ENCODE results near the gene DGKE. TPM values are rescaled to one million over a fixed set of nuclear protein-coding genes. Genes with fewer than 3 reads are reported as not detected.

The DGKE gene
- total RNA-seq: 10 to 100 TPM in 4 of 8 experiments, 1 to 10 TPM in 4; 3.2 to 12.8 (median 9.8) TPM

DNA sequence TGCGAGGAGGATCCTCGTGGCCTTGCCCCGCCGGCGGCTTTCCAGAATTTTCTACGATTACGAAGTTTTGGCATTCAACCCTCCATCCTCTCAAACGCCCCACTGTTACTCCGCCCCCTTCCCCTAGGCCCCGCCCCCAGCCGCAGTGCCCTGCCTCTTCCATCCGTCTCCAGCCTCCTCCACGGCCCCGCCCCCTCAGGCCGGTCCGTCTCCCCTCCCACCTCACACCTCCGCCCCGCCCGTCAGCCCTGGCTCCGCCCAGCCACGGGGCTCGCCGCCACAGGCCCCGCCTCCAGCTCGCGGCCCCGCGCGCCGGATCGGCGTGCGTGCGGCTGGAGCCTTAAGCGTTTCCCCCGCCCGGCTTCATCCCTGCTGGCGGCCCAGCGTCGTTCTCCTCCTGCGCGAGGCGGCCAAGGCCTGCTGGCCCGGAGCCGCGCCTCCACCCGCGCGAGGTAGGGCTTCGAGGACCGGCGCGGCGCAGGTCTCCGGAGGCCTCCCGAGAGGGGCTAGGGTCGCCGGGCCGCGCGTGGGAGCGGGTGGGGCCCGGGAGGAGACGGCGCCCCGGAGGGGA lies at the start of gene DGKE, which contains the start of gene C17orf67:
Gene DGKE, plus strand, starts transcription at position 343 of the 571 bp plus-strand sequence. CDS start 645 bp downstream, outside the sequence.
Gene C17orf67, minus strand, starts transcription at position 112 of the 571 bp plus-strand sequence. CDS start 18,110 bp downstream, outside the sequence.
- H3K27ac ChIP-seq: peak within 1 kb of the TSS; percentile 72 to 75
- WGBS, 10 experiments: no CpG with 5 or more reads among the region's 66 CpGs
- H3K4me3 ChIP-seq: peak within 1 kb of the TSS; percentile 59 to 88 (median 67)
- in situ Hi-C loops (cut with MboI; ENCODE audit: low pct_unique_long_range_greater_than_20kb in 2 of 9, low sequenced_read_pairs in 9 of 9, unreplicated experiment in 9 of 9): no loop called here
- peaks cover 12 to 30% of the 10 kb centered on the region in 2 donors for H3K4me1 ChIP-seq (replicated peaks in 1 of 2)
- peak; percentile 78 to 90 (median 86) for ATAC-seq (replicated peaks in 6 of 8)

DNA sequence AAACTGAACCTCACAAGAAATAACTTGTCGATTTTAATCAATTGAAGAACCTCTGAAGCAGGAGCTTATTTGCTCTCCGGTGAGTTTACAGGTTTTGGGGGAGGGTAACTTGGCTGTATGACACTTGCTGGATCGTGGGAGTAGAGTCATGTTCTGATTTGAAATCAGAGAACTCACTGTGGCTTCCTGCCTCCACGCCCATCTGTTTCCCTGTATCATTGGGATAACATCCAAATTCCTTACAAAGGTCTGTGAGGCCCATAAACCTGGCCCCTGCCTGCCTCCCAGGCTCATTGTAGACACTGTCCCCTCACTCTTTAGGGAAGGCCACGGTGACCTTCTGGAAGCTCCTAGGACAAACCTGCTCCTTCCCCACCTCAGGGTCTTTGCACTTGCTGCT lies 48.5 kb upstream of the DGKE start:
- Histone ChIP-seq H3K27ac (no peak overlapping the region), H3K4me3 (no peak overlapping the region), H3K4me1 (replicated peaks in 1 of 2) (peaks cover 0 to 10% of the 10 kb centered on the region in 2 donors)
- no peak for ATAC-seq (replicated peaks in 6 of 8)
- in situ Hi-C loops (cut with MboI; ENCODE audit: low pct_unique_long_range_greater_than_20kb in 2 of 9, low sequenced_read_pairs in 9 of 9, unreplicated experiment in 9 of 9): no loop called here
- 20 to 89% (median 58%) methylated on average over 1 to 4 of the region's 5 CpGs; no CpG with 5 or more reads in 2 of the 10 experiments for WGBS, 10 experiments

GRCh38 chr17:56785997-56786680 lies 47.8 kb upstream of the DGKE start:
- WGBS, 10 experiments: 48 to 90% (median 79%) methylated on average over 1 to 8 of the region's 9 CpGs; no CpG with 5 or more reads in 2 of the 10 experiments
- Histone ChIP-seq H3K4me1 (replicated peaks in 1 of 2) (peaks cover 0 to 10% of the 10 kb centered on the region in 2 donors), H3K27ac (no peak overlapping the region), H3K4me3 (no peak overlapping the region)
- ATAC-seq (replicated peaks in 6 of 8): peak in 1 of 8 experiments; percentile 27
- in situ Hi-C loops (cut with MboI; ENCODE audit: low pct_unique_long_range_greater_than_20kb in 2 of 9, low sequenced_read_pairs in 9 of 9, unreplicated experiment in 9 of 9): no loop called here

DNA sequence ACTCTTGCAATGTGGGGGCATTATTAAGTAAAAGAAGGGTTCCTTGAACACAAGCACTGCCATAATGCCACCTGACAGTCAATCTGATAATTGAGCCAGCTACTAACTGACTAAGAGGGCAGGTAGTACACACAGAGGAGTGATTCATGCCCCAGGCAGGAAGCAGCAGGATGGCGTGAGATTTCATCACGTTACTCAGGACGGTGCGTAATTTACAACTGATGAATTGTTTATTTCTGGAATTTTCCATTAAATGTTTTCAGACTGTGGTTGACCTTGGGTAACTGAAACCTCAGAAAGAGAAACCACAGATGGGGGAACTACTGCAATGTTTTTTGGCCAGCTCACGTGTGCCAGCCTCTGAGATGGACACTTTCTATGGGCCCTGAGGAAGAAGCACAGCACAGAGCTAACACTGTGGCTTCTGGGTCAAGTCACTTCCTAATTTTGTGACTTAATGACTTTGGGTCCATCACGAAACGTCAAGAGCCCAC lies 46.9 kb upstream of the DGKE start:
- in situ Hi-C loops (cut with MboI; ENCODE audit: low pct_unique_long_range_greater_than_20kb in 2 of 9, low sequenced_read_pairs in 9 of 9, unreplicated experiment in 9 of 9): no loop called here
- peak; percentile 55 to 94 (median 90) for ATAC-seq (replicated peaks in 6 of 8)
- no peak overlapping the region for H3K27ac ChIP-seq
- no peak overlapping the region for H3K4me3 ChIP-seq
- WGBS, 10 experiments: 0 to 81% (median 50%) methylated on average over 1 to 7 of the region's 7 CpGs; no CpG with 5 or more reads in 3 of the 10 experiments
- H3K4me1 ChIP-seq (replicated peaks in 1 of 2): peaks cover 0 to 10% of the 10 kb centered on the region in 2 donors

- H3K4me1 ChIP-seq (replicated peaks in 1 of 2): no peaks in the 10 kb centered on the region
- ATAC-seq (replicated peaks in 6 of 8): no peak
- H3K4me3 ChIP-seq: no peak overlapping the region
- H3K27ac ChIP-seq: no peak overlapping the region
- whole genome bisulfite sequencing, 10 experiments: 50 to 100% (median 88%) methylated on average over 1 of the region's 1 CpG; no CpG with 5 or more reads in 3 of the 10 experiments
- in situ Hi-C loops (cut with MboI; ENCODE audit: low pct_unique_long_range_greater_than_20kb in 2 of 9, low sequenced_read_pairs in 9 of 9, unreplicated experiment in 9 of 9): no loop called here
Observed at GRCh38 chr17:56792267-56792666, 41.7 kb upstream of the DGKE start.

DNA sequence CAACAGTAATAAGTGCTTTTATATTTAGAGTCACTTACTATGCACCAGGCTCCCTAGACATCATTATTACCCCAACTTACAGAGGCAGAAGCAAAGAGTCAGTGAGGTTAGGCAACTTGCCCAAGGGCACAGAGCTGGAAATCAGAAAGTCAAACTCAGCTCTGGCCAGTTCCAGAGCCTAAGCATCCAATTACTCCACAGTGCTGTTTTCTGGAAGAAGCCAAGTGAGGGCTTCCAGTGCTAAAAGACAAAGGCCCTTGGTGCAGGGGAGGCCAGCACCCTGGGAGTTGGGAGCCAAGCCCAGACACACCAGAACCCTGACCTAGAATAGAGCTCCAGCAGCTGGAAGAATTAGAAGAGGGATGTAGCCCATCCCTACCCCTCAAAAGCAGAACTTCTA lies 40.4 kb upstream of the DGKE start:
- Histone ChIP-seq H3K4me1 (replicated peaks in 1 of 2) (no peaks in the 10 kb centered on the region), H3K4me3 (no peak overlapping the region), H3K27ac (no peak overlapping the region)
- ATAC-seq (replicated peaks in 6 of 8): no peak
- in situ Hi-C loops (cut with MboI; ENCODE audit: low pct_unique_long_range_greater_than_20kb in 2 of 9, low sequenced_read_pairs in 9 of 9, unreplicated experiment in 9 of 9): no loop called here

DNA sequence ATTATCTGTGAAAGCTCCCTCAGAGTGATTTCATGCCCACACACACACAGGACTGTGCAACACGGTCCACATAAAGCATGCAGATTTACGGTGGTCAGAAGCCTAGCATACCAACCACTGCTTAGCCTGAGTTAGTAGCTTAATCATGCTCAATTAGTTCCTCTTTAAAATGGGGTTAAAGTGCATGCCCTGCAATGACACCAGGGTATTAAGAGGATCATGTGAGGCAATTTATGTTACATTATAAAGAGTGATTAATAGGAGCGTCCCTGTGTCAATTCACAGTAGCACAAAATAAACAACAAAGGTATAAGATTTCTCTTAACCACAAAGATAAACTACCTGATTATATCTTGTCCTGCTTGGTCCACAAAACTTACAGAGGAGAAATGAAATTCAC lies 40.0 kb upstream of the DGKE start:
- no peak overlapping the region for H3K27ac ChIP-seq
- peak in 1 of 8 experiments; percentile 27 for ATAC-seq (replicated peaks in 6 of 8)
- 10 to 100% (median 83%) methylated on average over 1 to 3 of the region's 3 CpGs; no CpG with 5 or more reads in 3 of the 10 experiments for WGBS, 10 experiments
- H3K4me3 ChIP-seq: no peak overlapping the region
- in situ Hi-C loops (cut with MboI; ENCODE audit: low pct_unique_long_range_greater_than_20kb in 2 of 9, low sequenced_read_pairs in 9 of 9, unreplicated experiment in 9 of 9): no loop called here
- no peaks in the 10 kb centered on the region for H3K4me1 ChIP-seq (replicated peaks in 1 of 2)

DNA sequence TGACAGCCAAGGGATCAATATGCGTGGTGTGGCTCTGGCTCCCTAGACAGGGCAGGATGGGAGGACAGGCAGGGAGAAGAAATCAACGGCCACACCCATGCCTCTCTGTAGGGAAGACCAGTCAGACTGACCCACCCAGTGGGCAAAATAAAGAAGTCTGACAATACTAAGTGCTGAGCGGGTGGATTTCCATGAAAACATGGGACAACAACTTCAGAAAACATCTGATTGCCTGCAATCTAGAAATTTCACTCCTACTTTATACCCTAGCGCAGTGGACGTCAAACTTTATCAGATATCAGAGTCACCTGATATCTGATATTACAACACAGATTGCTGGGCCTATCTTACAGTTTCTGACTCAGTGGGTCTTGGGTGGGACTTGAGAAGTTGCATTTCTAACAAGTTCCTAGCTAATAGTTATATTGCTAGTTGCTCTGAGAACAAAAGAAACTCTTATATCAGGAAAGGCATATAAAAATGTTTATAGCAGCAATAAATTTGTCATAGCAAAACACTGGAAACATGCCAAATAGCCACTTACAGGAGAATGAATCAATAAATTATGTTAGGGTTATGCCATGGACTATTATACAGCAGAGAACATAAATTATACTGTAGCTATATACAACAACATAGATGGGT lies 38.6 kb upstream of the DGKE start:
- 58 to 100% (median 92%) methylated on average over 2 to 5 of the region's 5 CpGs for WGBS, 10 experiments
- ATAC-seq (replicated peaks in 6 of 8): peak in 3 of 8 experiments; percentile 41 to 81 (median 47)
- in situ Hi-C loops (cut with MboI; ENCODE audit: low pct_unique_long_range_greater_than_20kb in 2 of 9, low sequenced_read_pairs in 9 of 9, unreplicated experiment in 9 of 9): no loop called here
- H3K4me3 ChIP-seq: no peak overlapping the region
- no peak overlapping the region for H3K27ac ChIP-seq
- no peaks in the 10 kb centered on the region for H3K4me1 ChIP-seq (replicated peaks in 1 of 2)

- Histone ChIP-seq H3K27ac (no peak overlapping the region), H3K4me1 (replicated peaks in 1 of 2) (no peaks in the 10 kb centered on the region), H3K4me3 (no peak overlapping the region)
- no peak for ATAC-seq (replicated peaks in 6 of 8)
- in situ Hi-C loops (cut with MboI; ENCODE audit: low pct_unique_long_range_greater_than_20kb in 2 of 9, low sequenced_read_pairs in 9 of 9, unreplicated experiment in 9 of 9): no loop called here
- WGBS, 10 experiments: 80% methylated on average over 3 of the region's 8 CpGs; no CpG with 5 or more reads in 9 of the 10 experiments
Observed at GRCh38 chr17:56796536-56796935, 37.4 kb upstream of the DGKE start.

DNA sequence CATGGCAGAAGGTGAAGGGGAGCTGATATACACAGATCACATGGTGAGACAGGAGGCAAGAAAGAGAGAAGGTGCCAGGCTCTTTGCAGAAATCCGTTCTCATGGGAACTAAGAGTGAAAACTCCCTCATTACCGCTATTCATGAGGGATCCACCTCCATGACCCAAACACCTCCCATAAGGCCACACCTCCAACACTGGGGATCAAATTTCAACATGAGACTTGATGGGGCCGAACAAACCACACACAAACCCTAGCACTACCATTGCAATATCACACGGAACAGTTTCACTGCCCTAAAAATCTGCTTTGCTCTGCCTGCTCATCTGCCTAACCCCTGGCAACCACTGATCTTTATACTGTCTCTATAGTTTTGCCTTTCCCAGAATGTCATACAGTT lies 35.0 kb upstream of the DGKE start:
- Histone ChIP-seq H3K4me1 (replicated peaks in 1 of 2) (peaks cover 0 to 1% of the 10 kb centered on the region in 2 donors), H3K27ac (no peak overlapping the region), H3K4me3 (no peak overlapping the region)
- 0 to 27% (median 10%) methylated on average over 1 to 3 of the region's 4 CpGs; no CpG with 5 or more reads in 1 of the 10 experiments for WGBS, 10 experiments
- peak in 4 of 8 experiments; percentile 28 to 89 (median 66) for ATAC-seq (replicated peaks in 6 of 8)
- in situ Hi-C loops (cut with MboI; ENCODE audit: low pct_unique_long_range_greater_than_20kb in 2 of 9, low sequenced_read_pairs in 9 of 9, unreplicated experiment in 9 of 9): no loop called here

DNA sequence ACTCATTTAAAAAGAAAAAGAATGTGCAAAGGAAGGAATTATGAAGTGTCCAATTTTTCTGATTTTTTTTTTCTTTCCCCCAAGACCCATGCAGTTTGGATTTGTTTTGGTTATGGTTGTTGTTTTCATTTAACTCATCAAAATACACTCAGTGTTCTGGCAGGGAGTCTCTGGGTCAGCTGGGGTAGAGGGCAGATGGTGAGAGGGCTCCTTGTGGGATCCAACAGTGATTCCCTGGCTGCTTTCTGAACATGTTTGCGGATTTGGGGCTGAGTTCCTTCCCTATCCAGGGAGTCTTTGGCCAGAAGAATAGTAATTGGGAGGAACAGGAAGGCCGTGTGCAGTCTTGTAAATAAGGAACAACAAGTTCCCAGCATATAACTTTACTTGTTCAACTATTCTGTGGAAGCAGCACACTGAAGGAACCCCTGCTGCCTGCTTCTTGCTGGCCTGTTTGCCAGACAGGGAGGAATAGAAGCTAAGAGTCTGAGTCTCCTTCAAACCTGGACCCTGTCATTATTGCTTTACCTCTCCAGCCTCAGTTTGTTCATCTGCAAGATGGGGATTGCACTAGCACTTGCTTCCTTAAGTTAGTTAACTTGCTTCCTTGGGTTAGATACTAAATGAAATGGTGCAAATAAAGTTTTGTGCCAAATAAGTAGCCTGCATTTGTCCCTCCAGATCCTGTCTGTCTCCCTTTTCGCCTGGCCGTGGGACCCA lies 32.3 kb upstream of the DGKE start:
- H3K4me1 ChIP-seq (replicated peaks in 1 of 2): peaks cover 0 to 2% of the 10 kb centered on the region in 2 donors
- in situ Hi-C loops (cut with MboI; ENCODE audit: low pct_unique_long_range_greater_than_20kb in 2 of 9, low sequenced_read_pairs in 9 of 9, unreplicated experiment in 9 of 9): loop anchor here in 2 of 9 experiments (25.0 kb wide), 1 partner anchor 136 kb away; no protein-coding TSS in a partner anchor
- H3K4me3 ChIP-seq: no peak overlapping the region
- no peak for ATAC-seq (replicated peaks in 6 of 8)
- 40 to 100% (median 81%) methylated on average over 1 to 4 of the region's 4 CpGs; no CpG with 5 or more reads in 1 of the 10 experiments for WGBS, 10 experiments
- H3K27ac ChIP-seq: no peak overlapping the region

- no peak overlapping the region for H3K4me3 ChIP-seq
- in situ Hi-C loops (cut with MboI; ENCODE audit: low pct_unique_long_range_greater_than_20kb in 2 of 9, low sequenced_read_pairs in 9 of 9, unreplicated experiment in 9 of 9): loop anchor here in 2 of 9 experiments (25.0 kb wide), 1 partner anchor 134 kb away; no protein-coding TSS in a partner anchor
- peaks cover 2% of the 10 kb centered on the region in 2 donors for H3K4me1 ChIP-seq (replicated peaks in 1 of 2)
- ATAC-seq (replicated peaks in 6 of 8): no peak
- H3K27ac ChIP-seq: no peak overlapping the region
- WGBS, 10 experiments: 0 to 100% (median 100%) methylated on average over 1 of the region's 1 CpG; no CpG with 5 or more reads in 3 of the 10 experiments
Observed at GRCh38 chr17:56803071-56803470, 30.9 kb upstream of the DGKE start.
